ENCODE results near the gene AP5Z1. TPM values are rescaled to one million over a fixed set of nuclear protein-coding genes. Genes with fewer than 3 reads are reported as not detected.
A peak's percentile ranks its signal among the peaks of the same experiment; 100 is the strongest.

The AP5Z1 gene
- total RNA-seq, 3 donors from 2014 or later = 39.5 to 47.4 (median 45.2) TPM

DNA sequence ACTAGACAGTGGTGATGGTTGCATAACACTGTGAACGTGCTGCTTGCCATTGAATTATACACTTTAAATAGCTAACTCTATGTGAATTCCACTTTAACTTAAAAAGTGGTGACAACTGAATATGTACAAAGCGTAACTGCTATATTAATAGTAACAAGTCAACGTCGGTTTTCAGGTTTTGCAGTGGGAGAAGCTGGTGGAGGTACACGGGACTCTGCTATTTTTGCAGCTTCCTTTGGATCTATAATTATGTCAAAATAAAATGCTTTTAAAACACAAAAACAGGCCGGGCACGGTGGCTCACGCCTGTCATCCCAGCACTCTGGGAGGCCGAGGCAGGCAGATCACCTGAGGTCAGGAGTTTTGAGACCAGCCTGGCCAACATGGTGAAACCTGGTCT, 21.0 kb downstream of the AP5Z1 start:
- ATAC-seq (no peak), DNase-seq (no peak)
- no peaks in the 10 kb centered on the region for H3K9me3 ChIP-seq
- TF ChIP-seq, protein P1, sequence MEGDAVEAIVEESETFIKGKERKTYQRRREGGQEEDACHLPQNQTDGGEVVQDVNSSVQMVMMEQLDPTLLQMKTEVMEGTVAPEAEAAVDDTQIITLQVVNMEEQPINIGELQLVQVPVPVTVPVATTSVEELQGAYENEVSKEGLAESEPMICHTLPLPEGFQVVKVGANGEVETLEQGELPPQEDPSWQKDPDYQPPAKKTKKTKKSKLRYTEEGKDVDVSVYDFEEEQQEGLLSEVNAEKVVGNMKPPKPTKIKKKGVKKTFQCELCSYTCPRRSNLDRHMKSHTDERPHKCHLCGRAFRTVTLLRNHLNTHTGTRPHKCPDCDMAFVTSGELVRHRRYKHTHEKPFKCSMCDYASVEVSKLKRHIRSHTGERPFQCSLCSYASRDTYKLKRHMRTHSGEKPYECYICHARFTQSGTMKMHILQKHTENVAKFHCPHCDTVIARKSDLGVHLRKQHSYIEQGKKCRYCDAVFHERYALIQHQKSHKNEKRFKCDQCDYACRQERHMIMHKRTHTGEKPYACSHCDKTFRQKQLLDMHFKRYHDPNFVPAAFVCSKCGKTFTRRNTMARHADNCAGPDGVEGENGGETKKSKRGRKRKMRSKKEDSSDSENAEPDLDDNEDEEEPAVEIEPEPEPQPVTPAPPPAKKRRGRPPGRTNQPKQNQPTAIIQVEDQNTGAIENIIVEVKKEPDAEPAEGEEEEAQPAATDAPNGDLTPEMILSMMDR (IDR thresholded peaks at IDR 0.05) = no peak
- no peaks in the 10 kb centered on the region for H3K36me3 ChIP-seq (ENCODE audit: low read depth)
- H3K4me1 ChIP-seq (ENCODE audit: low read depth) = no peaks in the 10 kb centered on the region
- H3K4me3 ChIP-seq = no peak overlapping the region
- intact Hi-C loops (cut with DNase I, micrococcal nuclease) = no loop called here

GRCh38 chr7:4797858-4798705, 22.7 kb downstream of the AP5Z1 start:
- peak; percentile 56 to 73 (median 57) for DNase-seq
- Histone ChIP-seq H3K36me3 (ENCODE audit: low read depth) (no peaks in the 10 kb centered on the region), H3K4me3 (no peak overlapping the region), H3K9me3 (no peaks in the 10 kb centered on the region), H3K4me1 (ENCODE audit: low read depth) (no peaks in the 10 kb centered on the region)
- TF ChIP-seq, protein P1 (IDR thresholded peaks at IDR 0.05) = peak; percentile 85
- peak; percentile 87 for ATAC-seq
- intact Hi-C loops (cut with DNase I, micrococcal nuclease) = no loop called here

- Histone ChIP-seq H3K4me3 (no peak overlapping the region), H3K9me3 (no peaks in the 10 kb centered on the region), H3K36me3 (ENCODE audit: low read depth) (no peaks in the 10 kb centered on the region), H3K4me1 (ENCODE audit: low read depth) (no peaks in the 10 kb centered on the region)
- intact Hi-C loops (cut with DNase I, micrococcal nuclease) = no loop called here
- peak in 1 of 3 donors; percentile 47 for DNase-seq
- TF ChIP-seq, protein P1 (IDR thresholded peaks at IDR 0.05) = no peak
- peak; percentile 8 for ATAC-seq
Measured at GRCh38 chr7:4798706-4799235, 23.3 kb downstream of the AP5Z1 start.

DNA sequence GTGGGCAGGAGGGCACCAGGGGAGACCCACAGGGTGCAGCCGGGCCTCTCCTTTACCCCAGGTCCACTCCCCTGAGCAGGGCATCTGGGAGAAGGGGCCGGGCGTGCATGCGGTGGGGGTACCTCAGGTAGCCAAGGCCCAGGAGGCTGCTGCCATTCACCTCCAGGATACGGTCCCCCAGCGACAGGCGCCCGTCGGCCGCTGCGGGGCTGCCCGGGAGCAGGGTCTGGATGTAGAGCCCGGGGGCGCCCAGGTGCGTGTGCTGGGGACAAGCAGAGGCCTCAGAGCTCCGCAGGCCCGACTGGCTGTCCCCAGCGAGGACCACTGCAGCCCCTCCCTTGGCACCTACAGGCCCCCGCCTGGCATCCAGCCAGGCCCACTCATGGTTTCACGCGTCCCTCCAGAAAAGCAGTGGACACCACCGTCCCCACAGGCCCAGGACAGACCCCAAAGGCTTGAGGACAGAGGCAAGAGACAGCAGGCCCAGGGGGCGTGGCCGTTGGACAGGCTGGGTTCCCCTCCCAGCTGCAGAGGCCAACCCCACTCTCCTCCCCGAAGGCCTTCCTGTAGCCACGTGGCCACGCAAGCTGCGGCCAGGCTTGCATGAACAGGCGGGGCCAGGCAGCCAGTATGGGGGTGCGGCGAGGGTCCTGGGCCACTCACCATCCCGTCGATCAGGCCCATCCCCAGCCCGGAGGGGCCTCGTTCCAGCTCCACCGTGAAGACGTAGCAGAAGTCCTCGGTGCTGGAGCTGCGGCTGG, 24.3 kb downstream of the AP5Z1 start:
- Histone ChIP-seq H3K36me3 (ENCODE audit: low read depth) (no peaks in the 10 kb centered on the region), H3K9me3 (no peaks in the 10 kb centered on the region), H3K4me3 (no peak overlapping the region), H3K4me1 (ENCODE audit: low read depth) (no peaks in the 10 kb centered on the region)
- intact Hi-C loops (cut with DNase I, micrococcal nuclease) = no loop called here
- ATAC-seq (peak; percentile 18), DNase-seq (peak in 1 of 3 donors; percentile 46)
- TF ChIP-seq, protein P1 (IDR thresholded peaks at IDR 0.05) = no peak

GRCh38 chr7:4800487-4800886, 25.1 kb downstream of the AP5Z1 start:
- no peaks in the 10 kb centered on the region for H3K9me3 ChIP-seq
- DNase-seq (peak in 1 of 3 donors; percentile 42), ATAC-seq (peak; percentile 5)
- H3K36me3 ChIP-seq (ENCODE audit: low read depth) = no peaks in the 10 kb centered on the region
- H3K4me1 ChIP-seq (ENCODE audit: low read depth) = no peaks in the 10 kb centered on the region
- intact Hi-C loops (cut with DNase I, micrococcal nuclease) = no loop called here
- TF ChIP-seq, protein P1 (IDR thresholded peaks at IDR 0.05) = no peak
- H3K4me3 ChIP-seq = no peak overlapping the region
